Hepatocyte (in vitro differentiated cells): Measurements from ENCODE around the gene TOX3.

ENCODE experiments used
- EZH2 ChIP-seq: fragments of 200-600 bp; sonication (generic); IDR thresholded peaks from 2 replicates; pipeline ENCODE4 v1.6.1; 2016; ENCODE audit warnings: antibody characterized with exemption, mild to moderate bottlenecking, borderline replicate concordance
- EZH2phosphoT487 ChIP-seq: fragments of 200-600 bp; sonication (generic); IDR thresholded peaks from one replicate; pipeline ENCODE4 v1.6.1; 2018; ENCODE audit warnings: antibody characterized with exemption, mild to moderate bottlenecking, low read depth, moderate library complexity; ENCODE audit not compliant: unreplicated experiment, severe bottlenecking
- TF ChIP-seq, protein P1 (sequence below): fragments of 200-600 bp; sonication (generic); IDR thresholded peaks from 2 replicates; pipeline ENCODE4 v1.5.1; 2016; ENCODE audit warnings: antibody characterized with exemption, mild to moderate bottlenecking; ENCODE audit not compliant: poor library complexity

- TF ChIP-seq, protein P1, sequence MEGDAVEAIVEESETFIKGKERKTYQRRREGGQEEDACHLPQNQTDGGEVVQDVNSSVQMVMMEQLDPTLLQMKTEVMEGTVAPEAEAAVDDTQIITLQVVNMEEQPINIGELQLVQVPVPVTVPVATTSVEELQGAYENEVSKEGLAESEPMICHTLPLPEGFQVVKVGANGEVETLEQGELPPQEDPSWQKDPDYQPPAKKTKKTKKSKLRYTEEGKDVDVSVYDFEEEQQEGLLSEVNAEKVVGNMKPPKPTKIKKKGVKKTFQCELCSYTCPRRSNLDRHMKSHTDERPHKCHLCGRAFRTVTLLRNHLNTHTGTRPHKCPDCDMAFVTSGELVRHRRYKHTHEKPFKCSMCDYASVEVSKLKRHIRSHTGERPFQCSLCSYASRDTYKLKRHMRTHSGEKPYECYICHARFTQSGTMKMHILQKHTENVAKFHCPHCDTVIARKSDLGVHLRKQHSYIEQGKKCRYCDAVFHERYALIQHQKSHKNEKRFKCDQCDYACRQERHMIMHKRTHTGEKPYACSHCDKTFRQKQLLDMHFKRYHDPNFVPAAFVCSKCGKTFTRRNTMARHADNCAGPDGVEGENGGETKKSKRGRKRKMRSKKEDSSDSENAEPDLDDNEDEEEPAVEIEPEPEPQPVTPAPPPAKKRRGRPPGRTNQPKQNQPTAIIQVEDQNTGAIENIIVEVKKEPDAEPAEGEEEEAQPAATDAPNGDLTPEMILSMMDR = no peak
- no peak for TF ChIP-seq EZH2
- TF ChIP-seq EZH2phosphoT487 = no peak
Measured at GRCh38 chr16:52476111-52476510, 70.8 kb downstream of the TOX3 start.
